Spleen (tissue), 7 donors: ENCODE measurements around the gene VAMP3.

ENCODE experiments used
- POLR2A ChIP-seq, 3 donors: fragments of 450-650 bp; IDR thresholded peaks; one replicate each; pipeline ENCODE4 v1.5.1; 2017; ENCODE audit warnings: antibody characterized with exemption in 3 of 3, mild to moderate bottlenecking in 1 of 3
- POLR2AphosphoS5 ChIP-seq, 3 donors: sonication (generic); formaldehyde crosslinking; IDR thresholded peaks; one replicate each; pipeline ENCODE4 v1.5.1; 2017; ENCODE audit warnings: antibody characterized with exemption in 3 of 3
- TF ChIP-seq, protein P1 (sequence below), 11 experiments: fragments of 200-600 bp in 7 of 11; fragments of 450-650 bp in 4 of 11; sonication (generic) in 4 of 11; IDR thresholded peaks in 8 of 11; conservative IDR thresholded peaks in 3 of 11; 1 replicate in 7 of 11; 2 replicates in 4 of 11; pipeline versions ENCODE4 v1.4.0 to v1.8.0; 2016 to 2021; ENCODE audit warnings: antibody characterized with exemption in 11 of 11, inconsistent platforms in 4 of 11, mild to moderate bottlenecking in 1 of 11
- donor health status: DM: no; HTN: no; CAD: no; lungs with moderate emphysema.
- donor health status: DM: no; HTN: no; CAD: no.
- donor health status: DM: no; HTN: no; CAD: no.

DNA sequence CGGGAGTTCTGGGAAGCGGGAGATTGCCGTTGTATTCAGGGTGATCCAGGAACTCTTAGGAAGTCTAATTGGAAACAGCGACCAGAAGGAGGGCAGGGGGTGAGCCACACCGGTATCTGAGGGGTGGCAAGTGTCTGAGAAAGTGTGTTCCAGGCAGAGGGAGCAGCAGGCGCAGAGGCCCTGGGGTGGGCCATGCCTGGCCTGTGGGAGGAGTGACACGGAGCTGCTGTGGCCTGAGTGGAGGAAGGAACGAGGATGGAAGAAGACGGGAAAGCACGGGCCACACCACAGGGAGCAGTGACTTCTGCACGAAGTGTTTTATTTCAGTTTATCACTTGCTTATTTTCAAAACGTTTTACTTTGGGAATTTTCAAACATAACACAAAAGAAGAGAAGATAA lies 24.3 kb downstream of the VAMP3 start:
- TF ChIP-seq, protein P1, sequence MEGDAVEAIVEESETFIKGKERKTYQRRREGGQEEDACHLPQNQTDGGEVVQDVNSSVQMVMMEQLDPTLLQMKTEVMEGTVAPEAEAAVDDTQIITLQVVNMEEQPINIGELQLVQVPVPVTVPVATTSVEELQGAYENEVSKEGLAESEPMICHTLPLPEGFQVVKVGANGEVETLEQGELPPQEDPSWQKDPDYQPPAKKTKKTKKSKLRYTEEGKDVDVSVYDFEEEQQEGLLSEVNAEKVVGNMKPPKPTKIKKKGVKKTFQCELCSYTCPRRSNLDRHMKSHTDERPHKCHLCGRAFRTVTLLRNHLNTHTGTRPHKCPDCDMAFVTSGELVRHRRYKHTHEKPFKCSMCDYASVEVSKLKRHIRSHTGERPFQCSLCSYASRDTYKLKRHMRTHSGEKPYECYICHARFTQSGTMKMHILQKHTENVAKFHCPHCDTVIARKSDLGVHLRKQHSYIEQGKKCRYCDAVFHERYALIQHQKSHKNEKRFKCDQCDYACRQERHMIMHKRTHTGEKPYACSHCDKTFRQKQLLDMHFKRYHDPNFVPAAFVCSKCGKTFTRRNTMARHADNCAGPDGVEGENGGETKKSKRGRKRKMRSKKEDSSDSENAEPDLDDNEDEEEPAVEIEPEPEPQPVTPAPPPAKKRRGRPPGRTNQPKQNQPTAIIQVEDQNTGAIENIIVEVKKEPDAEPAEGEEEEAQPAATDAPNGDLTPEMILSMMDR (IDR thresholded peaks at IDR 0.05 in 8 of 11, conservative IDR thresholded peaks at IDR 0.05 in 3 of 11): no peak
- TF ChIP-seq POLR2A (IDR thresholded peaks at IDR 0.05) (no peak), POLR2AphosphoS5 (IDR thresholded peaks at IDR 0.05) (no peak)
